Coronary artery (tissue), 2 donors: ENCODE data around the gene YY2.

Source experiments
- DNase-seq: peaks from one replicate; pipeline ENCODE4 v3.0.0-alpha.2; 2017; ENCODE audit warnings: low spot score
- H3K27ac ChIP-seq, 2 donors: fragments of 200-600 bp; sonication (generic); one replicate each; pipeline ENCODE4 v1.5.1; 2016 to 2019
- H3K4me3 ChIP-seq: fragments of 200-600 bp; sonication (generic); 2 replicates; pipeline ENCODE4 v1.5.1; 2016; ENCODE audit warnings: mild to moderate bottlenecking, moderate library complexity
- TF ChIP-seq, protein P1 (sequence below): fragments of 200-600 bp; sonication (generic); IDR thresholded peaks from one replicate; pipeline ENCODE4 v1.5.1; 2019; ENCODE audit warnings: antibody characterized with exemption

The YY2 gene

DNA sequence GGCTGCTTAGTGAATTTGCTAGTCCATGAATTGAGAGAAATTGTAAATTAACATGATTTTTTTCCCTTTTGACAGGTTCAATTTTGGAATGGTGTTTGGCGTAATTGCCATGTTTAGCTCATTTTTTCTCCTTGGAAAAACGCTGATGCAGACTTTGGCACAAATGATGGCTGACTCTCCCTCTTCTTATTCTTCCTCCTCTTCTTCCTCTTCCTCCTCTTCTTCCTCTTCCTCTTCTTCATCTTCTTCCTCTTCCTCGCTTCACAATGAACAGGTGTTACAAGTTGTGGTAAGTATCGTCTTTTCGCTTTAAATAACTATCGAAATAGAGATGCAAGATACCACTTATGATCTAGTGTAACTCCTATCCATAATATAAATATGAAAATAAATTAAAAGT is 10.7 kb upstream of the YY2 start:
- TF ChIP-seq, protein P1, sequence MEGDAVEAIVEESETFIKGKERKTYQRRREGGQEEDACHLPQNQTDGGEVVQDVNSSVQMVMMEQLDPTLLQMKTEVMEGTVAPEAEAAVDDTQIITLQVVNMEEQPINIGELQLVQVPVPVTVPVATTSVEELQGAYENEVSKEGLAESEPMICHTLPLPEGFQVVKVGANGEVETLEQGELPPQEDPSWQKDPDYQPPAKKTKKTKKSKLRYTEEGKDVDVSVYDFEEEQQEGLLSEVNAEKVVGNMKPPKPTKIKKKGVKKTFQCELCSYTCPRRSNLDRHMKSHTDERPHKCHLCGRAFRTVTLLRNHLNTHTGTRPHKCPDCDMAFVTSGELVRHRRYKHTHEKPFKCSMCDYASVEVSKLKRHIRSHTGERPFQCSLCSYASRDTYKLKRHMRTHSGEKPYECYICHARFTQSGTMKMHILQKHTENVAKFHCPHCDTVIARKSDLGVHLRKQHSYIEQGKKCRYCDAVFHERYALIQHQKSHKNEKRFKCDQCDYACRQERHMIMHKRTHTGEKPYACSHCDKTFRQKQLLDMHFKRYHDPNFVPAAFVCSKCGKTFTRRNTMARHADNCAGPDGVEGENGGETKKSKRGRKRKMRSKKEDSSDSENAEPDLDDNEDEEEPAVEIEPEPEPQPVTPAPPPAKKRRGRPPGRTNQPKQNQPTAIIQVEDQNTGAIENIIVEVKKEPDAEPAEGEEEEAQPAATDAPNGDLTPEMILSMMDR = no peak
- DNase-seq = no peak
- Histone ChIP-seq H3K27ac (no peak overlapping the region), H3K4me3 (no peak overlapping the region)

DNA sequence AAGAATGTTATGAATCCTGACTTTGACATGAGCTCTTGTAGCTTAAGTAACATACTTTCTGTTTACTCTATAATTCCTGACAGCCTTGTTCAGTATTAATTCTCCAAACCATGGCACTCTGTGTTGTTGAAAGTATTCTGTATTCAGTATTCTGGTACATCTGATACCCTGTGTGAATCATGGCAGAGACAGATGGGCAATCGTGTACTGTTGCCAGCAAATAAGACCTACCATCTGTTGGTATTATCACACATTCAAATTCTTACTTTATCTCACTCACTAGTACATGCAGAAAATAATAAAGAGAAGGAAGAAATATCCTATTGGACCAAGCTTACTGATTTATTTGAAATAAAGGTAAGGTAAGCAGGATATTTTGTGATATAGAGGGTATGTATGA is 8.4 kb upstream of the YY2 start:
- no peak overlapping the region for H3K27ac ChIP-seq
- TF ChIP-seq, protein P1 = no peak
- no peak for DNase-seq
- H3K4me3 ChIP-seq = no peak overlapping the region

DNA sequence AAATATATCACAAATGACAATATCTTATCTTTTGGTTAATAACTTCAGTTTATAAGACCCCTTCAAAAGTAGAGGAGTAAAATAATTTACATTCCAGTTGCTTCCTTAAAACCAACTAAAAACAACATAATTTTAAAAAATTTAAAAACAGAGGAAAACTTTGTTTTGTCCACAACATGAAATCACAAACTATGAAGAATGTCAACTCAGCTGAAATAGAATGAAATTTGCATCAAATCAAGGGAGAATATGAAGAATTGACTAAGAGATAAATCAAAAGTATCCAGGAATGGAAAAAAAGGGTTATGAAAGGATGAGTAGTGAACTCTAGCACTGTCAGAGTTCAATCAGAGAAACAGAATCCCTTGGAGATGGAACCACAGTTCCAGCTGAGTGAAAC is 2.2 kb upstream of the YY2 start:
- TF ChIP-seq, protein P1 = no peak
- no peak overlapping the region for H3K27ac ChIP-seq
- DNase-seq = no peak
- no peak overlapping the region for H3K4me3 ChIP-seq

DNA sequence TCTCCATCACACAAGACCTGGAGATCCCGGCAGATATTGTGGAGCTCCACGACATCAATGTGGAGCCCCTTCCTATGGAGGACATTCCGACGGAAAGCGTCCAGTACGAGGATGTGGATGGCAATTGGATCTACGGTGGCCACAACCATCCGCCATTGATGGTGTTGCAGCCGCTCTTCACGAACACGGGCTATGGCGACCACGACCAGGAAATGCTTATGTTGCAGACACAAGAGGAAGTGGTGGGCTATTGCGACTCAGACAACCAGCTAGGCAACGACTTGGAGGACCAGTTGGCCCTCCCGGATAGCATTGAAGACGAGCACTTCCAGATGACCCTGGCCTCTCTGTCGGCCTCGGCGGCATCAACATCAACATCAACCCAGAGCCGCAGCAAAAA is 717 bp downstream of the YY2 start:
- DNase-seq = no peak
- TF ChIP-seq, protein P1 = no peak
- Histone ChIP-seq H3K4me3 (no peak overlapping the region), H3K27ac (no peak overlapping the region)

DNA sequence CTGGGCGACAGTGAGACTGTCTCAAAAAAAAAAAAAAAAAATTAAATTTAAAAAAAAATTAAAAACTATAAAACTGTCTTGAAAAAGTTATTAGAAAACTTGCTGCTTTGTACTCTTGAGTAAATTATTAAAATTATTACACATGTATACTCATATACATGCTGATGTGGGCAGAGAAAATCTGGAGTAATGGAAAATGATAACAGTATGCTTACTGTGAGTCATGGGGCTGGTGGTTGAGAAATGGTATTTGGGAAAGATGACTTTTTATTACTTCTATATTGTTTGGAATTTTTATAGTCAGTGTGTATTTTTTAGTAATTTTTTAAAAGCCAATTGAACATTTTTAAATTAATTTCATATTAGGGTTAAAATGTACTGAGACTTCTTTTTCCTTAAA is 7.5 kb downstream of the YY2 start:
- Histone ChIP-seq H3K27ac (no peak overlapping the region), H3K4me3 (no peak overlapping the region)
- no peak for DNase-seq
- TF ChIP-seq, protein P1 = no peak

DNA sequence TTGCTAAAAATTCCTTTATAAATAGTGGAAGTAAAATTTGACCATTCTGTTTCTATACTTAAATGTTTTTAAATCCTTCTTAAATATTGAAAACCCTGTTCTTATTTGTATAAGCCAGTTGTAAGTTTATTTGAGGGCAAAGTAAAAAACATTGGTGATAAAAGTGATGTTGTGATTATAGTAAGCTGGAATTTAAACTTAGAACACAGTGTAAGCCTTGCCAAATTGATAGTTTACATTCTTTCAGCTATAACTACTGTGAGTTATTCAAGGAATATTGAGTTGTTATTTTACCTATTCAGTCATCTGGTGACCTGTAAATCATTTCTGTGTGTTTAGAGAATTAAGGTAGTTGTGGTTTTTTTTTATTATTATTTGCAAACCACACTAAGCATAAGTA is 9.6 kb downstream of the YY2 start:
- no peak overlapping the region for H3K27ac ChIP-seq
- H3K4me3 ChIP-seq = no peak overlapping the region
- TF ChIP-seq, protein P1 = no peak
- no peak for DNase-seq

DNA sequence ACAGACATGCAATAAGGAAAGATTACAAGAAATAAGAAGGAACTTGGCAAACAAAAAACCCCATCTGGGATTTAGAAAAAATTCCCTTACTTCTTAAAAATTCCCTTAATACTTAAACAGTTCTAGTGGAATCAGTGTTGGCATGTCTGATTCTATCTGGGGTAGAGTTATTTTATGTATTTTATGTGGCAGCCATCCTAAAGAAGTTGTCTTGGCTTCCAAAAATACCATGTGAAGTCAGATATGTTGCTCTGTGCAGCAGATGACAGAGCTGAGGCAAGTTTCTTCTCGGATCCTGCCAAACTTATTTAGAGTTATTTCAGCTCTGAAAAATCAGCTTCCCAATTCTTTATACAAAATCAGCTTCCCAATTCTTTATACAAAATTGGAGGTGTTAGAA is 14.7 kb downstream of the YY2 start:
- TF ChIP-seq, protein P1 = no peak
- no peak for DNase-seq
- Histone ChIP-seq H3K4me3 (no peak overlapping the region), H3K27ac (no peak overlapping the region)
